ENCODE measurements around the gene SNX10. TPM values are rescaled to one million over a fixed set of nuclear protein-coding genes. Genes with fewer than 3 reads are reported as not detected.
A peak's percentile ranks its signal among the peaks of the same experiment; 100 is the strongest.

Gene SNX10
- total and polyA plus RNA-seq, 8 donors: 7.4 to 75.6 (median 10.3) TPM

GRCh38 chr7:26265499-26266075 lies 26.1 kb upstream of the SNX10 start:
- Histone ChIP-seq H3K9me3 (no peaks in the 10 kb centered on the region), H3K36me3 (no peaks in the 10 kb centered on the region), H3K27me3 (no peaks in the 10 kb centered on the region), H3K4me1 (no peaks in the 10 kb centered on the region), H3K4me3 (no peak overlapping the region), H3K27ac (no peak overlapping the region)
- intact Hi-C loops (cut with DNase I): no loop called here
- ATAC-seq: no peak
- TF ChIP-seq, protein P1, sequence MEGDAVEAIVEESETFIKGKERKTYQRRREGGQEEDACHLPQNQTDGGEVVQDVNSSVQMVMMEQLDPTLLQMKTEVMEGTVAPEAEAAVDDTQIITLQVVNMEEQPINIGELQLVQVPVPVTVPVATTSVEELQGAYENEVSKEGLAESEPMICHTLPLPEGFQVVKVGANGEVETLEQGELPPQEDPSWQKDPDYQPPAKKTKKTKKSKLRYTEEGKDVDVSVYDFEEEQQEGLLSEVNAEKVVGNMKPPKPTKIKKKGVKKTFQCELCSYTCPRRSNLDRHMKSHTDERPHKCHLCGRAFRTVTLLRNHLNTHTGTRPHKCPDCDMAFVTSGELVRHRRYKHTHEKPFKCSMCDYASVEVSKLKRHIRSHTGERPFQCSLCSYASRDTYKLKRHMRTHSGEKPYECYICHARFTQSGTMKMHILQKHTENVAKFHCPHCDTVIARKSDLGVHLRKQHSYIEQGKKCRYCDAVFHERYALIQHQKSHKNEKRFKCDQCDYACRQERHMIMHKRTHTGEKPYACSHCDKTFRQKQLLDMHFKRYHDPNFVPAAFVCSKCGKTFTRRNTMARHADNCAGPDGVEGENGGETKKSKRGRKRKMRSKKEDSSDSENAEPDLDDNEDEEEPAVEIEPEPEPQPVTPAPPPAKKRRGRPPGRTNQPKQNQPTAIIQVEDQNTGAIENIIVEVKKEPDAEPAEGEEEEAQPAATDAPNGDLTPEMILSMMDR (IDR thresholded peaks at IDR 0.05): no peak
- DNase-seq: no peak

- TF ChIP-seq, protein P1 (IDR thresholded peaks at IDR 0.05): no peak
- DNase-seq (no peak), ATAC-seq (no peak)
- no peak overlapping the region for H3K27ac ChIP-seq
- H3K4me1 ChIP-seq: no peaks in the 10 kb centered on the region
- no peaks in the 10 kb centered on the region for H3K27me3 ChIP-seq
- no peak overlapping the region for H3K4me3 ChIP-seq
- intact Hi-C loops (cut with DNase I): no loop called here
- no peaks in the 10 kb centered on the region for H3K9me3 ChIP-seq
- H3K36me3 ChIP-seq: no peaks in the 10 kb centered on the region
Observed at GRCh38 chr7:26267601-26268166, 24.0 kb upstream of the SNX10 start.

GRCh38 chr7:26275213-26275612 lies 16.4 kb upstream of the SNX10 start:
- no peaks in the 10 kb centered on the region for H3K36me3 ChIP-seq
- TF ChIP-seq, protein P1 (IDR thresholded peaks at IDR 0.05): no peak
- ATAC-seq: no peak
- peaks cover 0 to 17% of the 10 kb centered on the region in 2 donors for H3K4me1 ChIP-seq
- H3K4me3 ChIP-seq: no peak overlapping the region
- H3K27ac ChIP-seq: no peak overlapping the region
- intact Hi-C loops (cut with DNase I): no loop called here
- no peaks in the 10 kb centered on the region for H3K27me3 ChIP-seq
- DNase-seq: no peak
- H3K9me3 ChIP-seq: no peaks in the 10 kb centered on the region

DNA sequence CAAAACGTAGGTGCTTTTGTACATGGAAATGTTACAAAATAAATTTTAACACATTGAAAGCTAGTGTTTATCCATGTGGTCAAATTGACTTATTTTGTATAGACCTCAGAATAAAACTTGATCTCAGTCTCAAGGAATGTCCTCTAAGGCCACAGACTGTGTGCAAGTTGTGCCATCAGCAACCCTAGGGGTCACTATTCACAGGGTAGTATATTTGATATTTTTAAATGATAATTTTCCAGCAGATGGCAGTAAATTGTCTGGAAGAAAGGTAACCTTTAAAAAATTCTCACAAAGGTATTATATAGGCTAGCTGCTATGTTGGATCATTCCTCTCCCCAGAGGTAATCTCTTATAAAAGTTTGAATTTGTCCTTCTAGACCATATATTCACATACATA lies 12.9 kb upstream of the SNX10 start:
- Histone ChIP-seq H3K27me3 (no peaks in the 10 kb centered on the region), H3K9me3 (no peaks in the 10 kb centered on the region), H3K4me3 (no peak overlapping the region), H3K27ac (peak overlapping the region in 1 of 2 donors; percentile 42), H3K36me3 (no peaks in the 10 kb centered on the region), H3K4me1 (peaks cover 0 to 17% of the 10 kb centered on the region in 2 donors)
- intact Hi-C loops (cut with DNase I): no loop called here
- TF ChIP-seq, protein P1 (IDR thresholded peaks at IDR 0.05): peak in 1 of 2 donors; percentile 11
- ATAC-seq: peak; percentile 63
- no peak for DNase-seq

- intact Hi-C loops (cut with DNase I): no loop called here
- no peaks in the 10 kb centered on the region for H3K27me3 ChIP-seq
- DNase-seq (no peak), ATAC-seq (no peak)
- TF ChIP-seq, protein P1 (IDR thresholded peaks at IDR 0.05): no peak
- H3K27ac ChIP-seq: peak overlapping the region in 1 of 2 donors; percentile 42
- H3K9me3 ChIP-seq: no peaks in the 10 kb centered on the region
- H3K4me3 ChIP-seq: no peak overlapping the region
- H3K36me3 ChIP-seq: no peaks in the 10 kb centered on the region
- H3K4me1 ChIP-seq: peaks cover 0 to 17% of the 10 kb centered on the region in 2 donors
Observed at GRCh38 chr7:26279405-26279804, 12.3 kb upstream of the SNX10 start.
